DOHH2 (cell line): ENCODE measurements around the gene FAM181B.

Experiments
- H3F3A ChIP-seq: fragments of 200-600 bp; sonication (generic), shearing (Covaris generic); 2 replicates; pipeline ENCODE4 v1.6.0; 2016; ENCODE audit warnings: antibody characterized with exemption, mild to moderate bottlenecking; ENCODE audit not compliant: control insufficient read depth, insufficient read depth
- H3K27ac ChIP-seq: fragments of 200-600 bp; sonication (generic); 2 replicates; pipeline ENCODE4 v1.5.1; 2014; ENCODE audit warnings: low read depth, mild to moderate bottlenecking, low read length, moderate library complexity
- H3K27me3 ChIP-seq: fragments of 200-600 bp; sonication (generic); 2 replicates; pipeline ENCODE4 v1.6.1; 2014; ENCODE audit warnings: mild to moderate bottlenecking, low read length, mixed read lengths; ENCODE audit not compliant: control insufficient read depth
- H3K36me3 ChIP-seq: fragments of 200-600 bp; sonication (generic); 2 replicates; pipeline ENCODE4 v1.6.1; 2014; ENCODE audit warnings: mild to moderate bottlenecking, low read length, moderate library complexity, mixed read lengths; ENCODE audit not compliant: control insufficient read depth
- H3K4me1 ChIP-seq: fragments of 200-600 bp; sonication (generic); 2 replicates; pipeline ENCODE4 v1.6.1; 2014; ENCODE audit warnings: mild to moderate bottlenecking, low read length, mixed read lengths; ENCODE audit not compliant: control insufficient read depth
- H3K4me2 ChIP-seq: fragments of 200-600 bp; sonication (generic); 2 replicates; pipeline ENCODE4 v1.6.0; 2014; ENCODE audit warnings: mild to moderate bottlenecking, low read length, moderate library complexity
- H3K4me3 ChIP-seq: fragments of 200-600 bp; sonication (generic); 2 replicates; pipeline ENCODE4 v1.5.1; 2014; ENCODE audit warnings: mild to moderate bottlenecking, low read length, mixed read lengths
- H3K79me2 ChIP-seq: fragments of 200-600 bp; sonication (generic); 2 replicates; pipeline ENCODE4 v1.6.1; 2014; ENCODE audit warnings: mild to moderate bottlenecking, low read length, mixed read lengths; ENCODE audit not compliant: control insufficient read depth
- H3K9me2 ChIP-seq: fragments of 200-600 bp; sonication (generic); replicated peaks from 2 replicates; pipeline ENCODE4 v1.6.1; 2014; ENCODE audit warnings: mild to moderate bottlenecking, low read length, mixed read lengths; ENCODE audit not compliant: control insufficient read depth
- H3K9me3 ChIP-seq: fragments of 200-600 bp; sonication (generic); 2 replicates; pipeline ENCODE4 v1.6.1; 2014; ENCODE audit warnings: antibody characterized with exemption, low read length, mixed read lengths; ENCODE audit not compliant: control insufficient read depth, insufficient read depth
- H4K20me1 ChIP-seq: fragments of 200-600 bp; sonication (generic); 2 replicates; pipeline ENCODE4 v1.6.0; 2014; ENCODE audit warnings: low read depth, mild to moderate bottlenecking, antibody characterized with exemption, low read length, moderate library complexity; ENCODE audit not compliant: control insufficient read depth, insufficient read depth
- EZH2phosphoT487 ChIP-seq: fragments of 200-600 bp; sonication (generic); IDR thresholded peaks from 2 replicates; pipeline ENCODE4 v1.6.1; 2017; ENCODE audit warnings: borderline replicate concordance, mild to moderate bottlenecking, antibody characterized with exemption, low read length, moderate library complexity, mixed read lengths
- TF ChIP-seq, protein P1 (sequence below): fragments of 200-600 bp; sonication (generic); IDR thresholded peaks from one replicate; pipeline ENCODE4 v1.5.1; 2014; ENCODE audit warnings: antibody characterized with exemption, mild to moderate bottlenecking, low read depth, low read length; ENCODE audit not compliant: poor library complexity, severe bottlenecking

The FAM181B gene

GRCh38 chr11:82756765-82757639 is 23.3 kb upstream of the FAM181B start:
- Histone ChIP-seq H3K9me2 (no peaks in the 10 kb centered on the region), H3K4me1 (no peaks in the 10 kb centered on the region), H3K4me3 (no peak overlapping the region), H3K4me2 (no peak overlapping the region), H3K9me3 (no peaks in the 10 kb centered on the region), H3K79me2 (no peaks in the 10 kb centered on the region), H4K20me1 (no peaks in the 10 kb centered on the region), H3F3A (no peaks in the 10 kb centered on the region), H3K27ac (no peak overlapping the region), H3K36me3 (no peaks in the 10 kb centered on the region), H3K27me3 (peaks cover 11% of the 10 kb centered on the region; the same call in 1 of the 2 replicates)
- no peak for TF ChIP-seq EZH2phosphoT487
- TF ChIP-seq, protein P1, sequence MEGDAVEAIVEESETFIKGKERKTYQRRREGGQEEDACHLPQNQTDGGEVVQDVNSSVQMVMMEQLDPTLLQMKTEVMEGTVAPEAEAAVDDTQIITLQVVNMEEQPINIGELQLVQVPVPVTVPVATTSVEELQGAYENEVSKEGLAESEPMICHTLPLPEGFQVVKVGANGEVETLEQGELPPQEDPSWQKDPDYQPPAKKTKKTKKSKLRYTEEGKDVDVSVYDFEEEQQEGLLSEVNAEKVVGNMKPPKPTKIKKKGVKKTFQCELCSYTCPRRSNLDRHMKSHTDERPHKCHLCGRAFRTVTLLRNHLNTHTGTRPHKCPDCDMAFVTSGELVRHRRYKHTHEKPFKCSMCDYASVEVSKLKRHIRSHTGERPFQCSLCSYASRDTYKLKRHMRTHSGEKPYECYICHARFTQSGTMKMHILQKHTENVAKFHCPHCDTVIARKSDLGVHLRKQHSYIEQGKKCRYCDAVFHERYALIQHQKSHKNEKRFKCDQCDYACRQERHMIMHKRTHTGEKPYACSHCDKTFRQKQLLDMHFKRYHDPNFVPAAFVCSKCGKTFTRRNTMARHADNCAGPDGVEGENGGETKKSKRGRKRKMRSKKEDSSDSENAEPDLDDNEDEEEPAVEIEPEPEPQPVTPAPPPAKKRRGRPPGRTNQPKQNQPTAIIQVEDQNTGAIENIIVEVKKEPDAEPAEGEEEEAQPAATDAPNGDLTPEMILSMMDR = no peak

DNA sequence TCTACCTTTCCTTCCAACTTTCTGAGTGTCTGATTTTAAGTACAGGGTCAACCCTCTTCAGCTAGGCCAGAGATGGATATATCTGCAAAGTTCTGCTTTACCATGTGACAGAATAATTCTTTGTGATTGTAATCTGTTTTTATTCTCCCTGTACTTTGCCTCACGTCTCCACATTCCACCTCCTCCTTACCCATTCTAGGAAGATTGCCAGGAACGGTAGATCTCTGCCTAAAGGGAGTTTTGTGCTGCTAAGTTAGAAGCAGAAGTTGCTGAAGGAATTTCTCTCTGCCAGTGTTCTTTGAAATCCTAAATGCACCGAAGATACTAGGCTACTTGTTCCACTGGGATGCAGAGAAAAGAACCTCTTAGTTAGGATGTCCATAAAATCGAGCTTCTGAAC is 20.7 kb upstream of the FAM181B start:
- H3K27me3 ChIP-seq = peaks cover 11% of the 10 kb centered on the region; the same call in 1 of the 2 replicates
- no peak for TF ChIP-seq EZH2phosphoT487
- TF ChIP-seq, protein P1 = no peak
- no peaks in the 10 kb centered on the region for H4K20me1 ChIP-seq
- no peaks in the 10 kb centered on the region for H3F3A ChIP-seq
- no peaks in the 10 kb centered on the region for H3K4me1 ChIP-seq
- no peaks in the 10 kb centered on the region for H3K9me3 ChIP-seq
- no peak overlapping the region for H3K27ac ChIP-seq
- no peaks in the 10 kb centered on the region for H3K36me3 ChIP-seq
- H3K9me2 ChIP-seq = no peaks in the 10 kb centered on the region
- H3K79me2 ChIP-seq = no peaks in the 10 kb centered on the region
- H3K4me3 ChIP-seq = no peak overlapping the region
- no peak overlapping the region for H3K4me2 ChIP-seq

- Histone ChIP-seq H3K4me2 (no peak overlapping the region), H4K20me1 (no peaks in the 10 kb centered on the region), H3K9me2 (no peaks in the 10 kb centered on the region), H3K4me1 (no peaks in the 10 kb centered on the region), H3K27ac (no peak overlapping the region), H3K36me3 (no peaks in the 10 kb centered on the region), H3K79me2 (no peaks in the 10 kb centered on the region), H3K4me3 (no peak overlapping the region), H3K27me3 (peaks cover 11% of the 10 kb centered on the region; the same call in 1 of the 2 replicates), H3F3A (no peaks in the 10 kb centered on the region), H3K9me3 (no peaks in the 10 kb centered on the region)
- no peak for TF ChIP-seq EZH2phosphoT487
- TF ChIP-seq, protein P1 = no peak
Observed at GRCh38 chr11:82753921-82754320, 20.3 kb upstream of the FAM181B start.
